Measurements from ENCODE around the gene PNN. TPM values are rescaled to one million over a fixed set of nuclear protein-coding genes. Genes with fewer than 3 reads are reported as not detected.
A peak's percentile ranks its signal among the peaks of the same experiment; 100 is the strongest.

PNN gene
- total and polyA plus RNA-seq, 2 of the 8 experiments (the other 6 are each of a cell fraction or from before 2014, with no cell fraction given) = 27.5 to 121 TPM

DNA sequence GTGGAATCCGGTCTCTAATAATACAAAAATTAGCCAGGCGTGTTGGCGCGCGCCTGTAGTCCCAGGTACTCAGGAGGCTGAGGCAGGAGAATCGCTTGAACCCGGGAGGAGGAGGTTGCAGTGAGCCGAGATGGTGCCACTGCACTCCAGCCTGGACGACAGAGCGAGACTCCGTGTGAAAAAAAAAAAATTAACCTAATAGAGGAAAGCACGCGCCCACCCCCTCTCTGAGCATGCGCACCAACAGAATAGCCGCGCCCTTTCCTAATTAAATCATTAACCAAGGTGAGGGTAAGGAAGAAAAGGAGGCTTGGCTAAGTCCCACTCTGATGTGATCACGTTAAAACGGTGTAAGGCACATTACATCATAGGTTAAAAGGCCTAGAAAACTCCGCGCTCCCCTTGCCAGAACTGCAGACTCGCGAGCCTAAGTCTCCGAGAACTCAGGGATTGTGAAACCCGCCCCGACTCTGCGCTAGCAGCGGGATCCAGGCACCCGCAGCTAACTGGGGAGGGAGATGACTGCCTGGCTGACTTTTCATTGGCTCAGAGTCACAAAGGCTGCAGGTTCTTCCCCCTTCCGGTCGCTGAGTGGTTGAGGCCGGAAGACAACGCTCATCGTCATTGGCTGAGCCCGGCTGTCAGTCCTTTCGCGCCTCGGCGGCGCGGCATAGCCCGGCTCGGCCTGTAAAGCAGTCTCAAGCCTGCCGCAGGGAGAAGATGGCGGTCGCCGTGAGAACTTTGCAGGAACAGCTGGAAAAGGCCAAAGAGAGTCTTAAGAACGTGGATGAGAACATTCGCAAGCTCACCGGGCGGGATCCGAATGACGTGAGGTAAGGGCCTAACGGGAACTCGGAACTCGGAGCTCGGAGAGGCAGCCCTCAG lies at the start of gene PNN (continued):
- TF ChIP-seq, protein P1, sequence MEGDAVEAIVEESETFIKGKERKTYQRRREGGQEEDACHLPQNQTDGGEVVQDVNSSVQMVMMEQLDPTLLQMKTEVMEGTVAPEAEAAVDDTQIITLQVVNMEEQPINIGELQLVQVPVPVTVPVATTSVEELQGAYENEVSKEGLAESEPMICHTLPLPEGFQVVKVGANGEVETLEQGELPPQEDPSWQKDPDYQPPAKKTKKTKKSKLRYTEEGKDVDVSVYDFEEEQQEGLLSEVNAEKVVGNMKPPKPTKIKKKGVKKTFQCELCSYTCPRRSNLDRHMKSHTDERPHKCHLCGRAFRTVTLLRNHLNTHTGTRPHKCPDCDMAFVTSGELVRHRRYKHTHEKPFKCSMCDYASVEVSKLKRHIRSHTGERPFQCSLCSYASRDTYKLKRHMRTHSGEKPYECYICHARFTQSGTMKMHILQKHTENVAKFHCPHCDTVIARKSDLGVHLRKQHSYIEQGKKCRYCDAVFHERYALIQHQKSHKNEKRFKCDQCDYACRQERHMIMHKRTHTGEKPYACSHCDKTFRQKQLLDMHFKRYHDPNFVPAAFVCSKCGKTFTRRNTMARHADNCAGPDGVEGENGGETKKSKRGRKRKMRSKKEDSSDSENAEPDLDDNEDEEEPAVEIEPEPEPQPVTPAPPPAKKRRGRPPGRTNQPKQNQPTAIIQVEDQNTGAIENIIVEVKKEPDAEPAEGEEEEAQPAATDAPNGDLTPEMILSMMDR (IDR thresholded peaks at IDR 0.05; ENCODE audit: control extremely low read depth in 1 of 3, insufficient read depth in 1 of 3, low read depth in 1 of 3, low read length in 3 of 3) = no peak
- TF ChIP-seq CHD2 (IDR thresholded peaks at IDR 0.05; ENCODE audit: low read length) = peak; percentile 96
- peak; percentile 56 for TF ChIP-seq KDM5A (IDR thresholded peaks at IDR 0.05; ENCODE audit: low read length)
- TF ChIP-seq KDM1A (IDR thresholded peaks at IDR 0.05; ENCODE audit: borderline replicate concordance, low read length) = peak; percentile 75; the same call in 1 of the 2 replicates
- TF ChIP-seq RNF2 (IDR thresholded peaks at IDR 0.05; ENCODE audit: borderline replicate concordance, low read depth, low read length, missing control alignments, poor library complexity, severe bottlenecking) = no peak
- TF ChIP-seq SIX5 (IDR thresholded peaks at IDR 0.05; ENCODE audit: low read depth, low read length) = peak; percentile 42
- peak; percentile 90 for TF ChIP-seq JUND (IDR thresholded peaks at IDR 0.05; ENCODE audit: low read length)
- peak; percentile 96 to 99 for TF ChIP-seq POLR2A (IDR thresholded peaks at IDR 0.05; ENCODE audit: control extremely low read depth in 1 of 2, low read depth in 2 of 2, low read length in 2 of 2)
- TF ChIP-seq RBBP5 (IDR thresholded peaks at IDR 0.05; ENCODE audit: borderline replicate concordance, low read depth, low read length) = peak; percentile 32
- TF ChIP-seq, protein P2, sequence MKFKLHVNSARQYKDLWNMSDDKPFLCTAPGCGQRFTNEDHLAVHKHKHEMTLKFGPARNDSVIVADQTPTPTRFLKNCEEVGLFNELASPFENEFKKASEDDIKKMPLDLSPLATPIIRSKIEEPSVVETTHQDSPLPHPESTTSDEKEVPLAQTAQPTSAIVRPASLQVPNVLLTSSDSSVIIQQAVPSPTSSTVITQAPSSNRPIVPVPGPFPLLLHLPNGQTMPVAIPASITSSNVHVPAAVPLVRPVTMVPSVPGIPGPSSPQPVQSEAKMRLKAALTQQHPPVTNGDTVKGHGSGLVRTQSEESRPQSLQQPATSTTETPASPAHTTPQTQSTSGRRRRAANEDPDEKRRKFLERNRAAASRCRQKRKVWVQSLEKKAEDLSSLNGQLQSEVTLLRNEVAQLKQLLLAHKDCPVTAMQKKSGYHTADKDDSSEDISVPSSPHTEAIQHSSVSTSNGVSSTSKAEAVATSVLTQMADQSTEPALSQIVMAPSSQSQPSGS (IDR thresholded peaks at IDR 0.05; ENCODE audit: low read length) = peak; percentile 97
- TF ChIP-seq TBP (IDR thresholded peaks at IDR 0.05; ENCODE audit: low read depth, low read length) = peak; percentile 96
